Measurements from ENCODE around the gene ADAMTSL1. TPM values are rescaled to one million over a fixed set of nuclear protein-coding genes. Genes with fewer than 3 reads are reported as not detected.

Gene ADAMTSL1
- polyA plus RNA-seq, 1 experiment = 17.2 TPM

DNA sequence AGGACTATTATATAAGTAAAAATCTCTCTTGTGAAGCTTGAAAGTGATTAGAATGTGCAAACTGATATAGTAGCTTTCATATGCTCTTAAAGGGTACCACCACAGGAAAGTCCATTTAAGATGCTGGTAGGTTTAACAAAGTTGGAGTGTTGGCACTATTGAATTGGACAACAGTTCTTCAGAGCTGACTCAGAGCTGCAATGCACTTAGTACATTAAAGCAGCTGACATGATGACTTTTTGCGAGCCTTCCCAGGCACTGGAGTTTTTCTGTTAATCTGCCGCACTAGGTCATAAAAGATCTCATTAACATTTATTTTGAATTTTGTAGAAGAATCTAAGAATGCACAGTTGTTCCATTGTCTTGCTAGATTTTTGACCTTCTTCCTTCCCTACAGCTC lies 243.8 kb downstream of the ADAMTSL1 start:
- no peak overlapping the region for H3K4me3 ChIP-seq (ENCODE audit: low read depth, low read length)
- TF ChIP-seq, protein P1, sequence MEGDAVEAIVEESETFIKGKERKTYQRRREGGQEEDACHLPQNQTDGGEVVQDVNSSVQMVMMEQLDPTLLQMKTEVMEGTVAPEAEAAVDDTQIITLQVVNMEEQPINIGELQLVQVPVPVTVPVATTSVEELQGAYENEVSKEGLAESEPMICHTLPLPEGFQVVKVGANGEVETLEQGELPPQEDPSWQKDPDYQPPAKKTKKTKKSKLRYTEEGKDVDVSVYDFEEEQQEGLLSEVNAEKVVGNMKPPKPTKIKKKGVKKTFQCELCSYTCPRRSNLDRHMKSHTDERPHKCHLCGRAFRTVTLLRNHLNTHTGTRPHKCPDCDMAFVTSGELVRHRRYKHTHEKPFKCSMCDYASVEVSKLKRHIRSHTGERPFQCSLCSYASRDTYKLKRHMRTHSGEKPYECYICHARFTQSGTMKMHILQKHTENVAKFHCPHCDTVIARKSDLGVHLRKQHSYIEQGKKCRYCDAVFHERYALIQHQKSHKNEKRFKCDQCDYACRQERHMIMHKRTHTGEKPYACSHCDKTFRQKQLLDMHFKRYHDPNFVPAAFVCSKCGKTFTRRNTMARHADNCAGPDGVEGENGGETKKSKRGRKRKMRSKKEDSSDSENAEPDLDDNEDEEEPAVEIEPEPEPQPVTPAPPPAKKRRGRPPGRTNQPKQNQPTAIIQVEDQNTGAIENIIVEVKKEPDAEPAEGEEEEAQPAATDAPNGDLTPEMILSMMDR (IDR thresholded peaks at IDR 0.05; ENCODE audit: insufficient read depth, low read depth, low read length) = no peak
- no peak for DNase-seq (ENCODE audit: low read depth)
- ChIA-PET CTCF (interaction anchor here (0.5 to 1.5 kb wide), 3 partner anchors 8 to 550 kb away, joined by 3 to 7 read pairs (median 4); no protein-coding TSS in a partner anchor), POLR2A (no interaction called here)
- no peaks in the 10 kb centered on the region for H3K27me3 ChIP-seq (ENCODE audit: control insufficient read depth, insufficient read depth, low read length)
- no peaks in the 10 kb centered on the region for H3K36me3 ChIP-seq (ENCODE audit: control insufficient read depth, insufficient read depth, low read length)

DNA sequence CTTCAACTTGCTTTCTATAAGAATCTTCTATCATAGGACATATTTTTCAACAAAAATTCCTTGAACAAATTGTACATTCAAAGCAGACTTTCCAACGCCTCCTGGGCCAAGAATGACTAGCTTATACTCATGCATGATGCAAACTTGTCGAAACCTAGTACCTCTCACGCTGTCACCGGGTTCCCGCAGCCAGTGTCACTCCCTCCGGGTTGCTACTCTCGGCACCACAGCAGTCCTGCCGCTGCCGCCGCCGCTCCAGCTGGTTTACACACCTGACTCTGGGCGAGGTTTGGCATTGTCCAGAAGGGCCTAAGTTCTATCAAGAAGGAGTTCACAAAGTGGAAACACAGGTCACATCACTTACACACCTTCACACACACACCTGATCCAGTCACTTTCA lies 244.4 kb downstream of the ADAMTSL1 start:
- no peak for DNase-seq (ENCODE audit: low read depth)
- TF ChIP-seq, protein P1 (IDR thresholded peaks at IDR 0.05; ENCODE audit: insufficient read depth, low read depth, low read length) = no peak
- ChIA-PET CTCF (interaction anchor here (1.5 to 1.8 kb wide), 2 partner anchors 9 to 106 kb away, joined by 3 to 4 read pairs; no protein-coding TSS in a partner anchor), POLR2A (no interaction called here)
- H3K36me3 ChIP-seq (ENCODE audit: control insufficient read depth, insufficient read depth, low read length) = no peaks in the 10 kb centered on the region
- no peaks in the 10 kb centered on the region for H3K27me3 ChIP-seq (ENCODE audit: control insufficient read depth, insufficient read depth, low read length)
- H3K4me3 ChIP-seq (ENCODE audit: low read depth, low read length) = no peak overlapping the region

DNA sequence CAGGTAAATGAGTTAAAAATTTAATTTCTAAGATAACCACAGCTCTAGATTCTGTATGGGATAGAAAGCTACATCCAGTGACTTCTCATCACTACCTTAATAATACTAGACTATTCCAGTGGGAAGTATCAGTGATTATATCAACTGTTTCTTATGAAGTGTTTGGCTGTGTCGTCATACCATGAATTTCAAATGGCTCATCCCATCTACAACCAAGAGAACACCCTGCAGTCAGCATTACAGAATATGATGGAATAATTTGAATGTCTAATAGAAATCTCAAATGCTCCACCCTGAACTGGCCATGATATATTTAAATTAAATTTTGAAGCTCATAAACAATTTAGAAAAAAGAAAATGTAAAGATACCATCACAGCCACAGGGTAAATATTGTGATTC lies 245.0 kb downstream of the ADAMTSL1 start:
- POLR2A ChIA-PET = no interaction called here
- Histone ChIP-seq H3K4me3 (ENCODE audit: low read depth, low read length) (no peak overlapping the region), H3K36me3 (ENCODE audit: control insufficient read depth, insufficient read depth, low read length) (no peaks in the 10 kb centered on the region), H3K27me3 (ENCODE audit: control insufficient read depth, insufficient read depth, low read length) (no peaks in the 10 kb centered on the region)
- no peak for DNase-seq (ENCODE audit: low read depth)
- TF ChIP-seq, protein P1 (IDR thresholded peaks at IDR 0.05; ENCODE audit: insufficient read depth, low read depth, low read length) = no peak
- CTCF ChIA-PET = interaction anchor here (1.5 to 1.8 kb wide), 2 partner anchors 9 to 105 kb away, joined by 3 to 4 read pairs; no protein-coding TSS in a partner anchor

DNA sequence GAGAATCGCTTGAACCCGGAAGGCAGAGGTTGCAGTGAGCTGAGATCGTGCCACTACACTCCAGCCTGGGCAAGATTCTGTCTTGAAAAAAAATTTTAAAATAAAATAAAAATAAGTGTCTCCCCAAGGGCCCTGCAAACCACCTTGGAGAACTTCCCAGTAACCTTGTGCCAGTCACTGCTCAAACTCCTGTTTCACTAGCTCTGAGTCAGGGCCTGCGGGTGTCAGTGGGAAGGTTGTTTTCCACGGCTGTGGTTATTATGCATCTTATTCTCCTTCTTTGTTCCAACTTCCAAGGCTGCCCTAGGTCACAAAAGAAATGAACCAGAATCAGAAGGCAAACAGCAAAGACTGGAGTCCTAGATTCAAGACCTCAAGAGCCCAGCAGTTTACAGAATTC lies 246.7 kb downstream of the ADAMTSL1 start:
- TF ChIP-seq, protein P1 (IDR thresholded peaks at IDR 0.05; ENCODE audit: insufficient read depth, low read depth, low read length) = no peak
- ChIA-PET CTCF (no interaction called here), POLR2A (no interaction called here)
- H3K4me3 ChIP-seq (ENCODE audit: low read depth, low read length) = no peak overlapping the region
- no peaks in the 10 kb centered on the region for H3K27me3 ChIP-seq (ENCODE audit: control insufficient read depth, insufficient read depth, low read length)
- no peak for DNase-seq (ENCODE audit: low read depth)
- no peaks in the 10 kb centered on the region for H3K36me3 ChIP-seq (ENCODE audit: control insufficient read depth, insufficient read depth, low read length)

DNA sequence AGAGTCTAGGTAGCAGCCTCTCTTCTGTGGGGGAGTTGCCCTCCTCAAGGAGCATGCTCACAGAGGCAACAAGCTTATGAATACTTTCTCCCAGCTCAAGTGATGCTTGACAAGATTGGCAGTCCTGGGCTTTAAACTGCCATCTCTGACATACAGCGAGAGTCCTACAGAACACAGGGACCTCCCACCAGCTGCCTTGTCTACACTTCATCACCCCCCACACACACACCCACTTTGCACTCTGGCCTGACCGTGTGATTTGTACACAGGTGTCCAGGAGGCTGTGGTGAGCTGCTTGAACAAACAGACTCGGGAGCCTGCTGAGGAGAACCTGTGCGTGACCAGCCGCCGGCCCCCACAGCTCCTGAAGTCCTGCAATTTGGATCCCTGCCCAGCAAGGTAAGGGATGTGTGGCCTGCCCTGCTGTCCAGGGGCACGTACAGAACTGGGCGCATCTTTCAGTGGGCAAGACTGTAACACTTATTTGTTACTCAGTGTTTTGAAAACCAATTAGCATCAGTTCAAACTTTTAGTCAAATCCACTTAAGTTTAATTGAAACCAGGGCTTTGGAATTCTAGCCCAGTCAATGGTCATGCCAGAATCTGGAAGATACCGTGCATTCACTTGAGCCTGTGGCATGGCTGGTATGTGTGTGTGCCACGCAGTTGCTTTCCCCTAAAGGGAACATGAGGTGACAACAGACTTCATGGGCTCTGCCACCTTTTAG lies 247.5 kb downstream of the ADAMTSL1 start:
- DNase-seq (ENCODE audit: low read depth) = no peak
- TF ChIP-seq, protein P1 (IDR thresholded peaks at IDR 0.05; ENCODE audit: insufficient read depth, low read depth, low read length) = no peak
- Histone ChIP-seq H3K27me3 (ENCODE audit: control insufficient read depth, insufficient read depth, low read length) (no peaks in the 10 kb centered on the region), H3K36me3 (ENCODE audit: control insufficient read depth, insufficient read depth, low read length) (no peaks in the 10 kb centered on the region), H3K4me3 (ENCODE audit: low read depth, low read length) (no peak overlapping the region)
- ChIA-PET CTCF (no interaction called here), POLR2A (no interaction called here)
